HG02970 (cell line): ENCODE results near the gene TPK1.
A peak's percentile ranks its signal among the peaks of the same experiment; 100 is the strongest.
"Not testable (repeated sequence)": the region's sequence is repeated elsewhere in the genome, so short reads cannot be mapped to it uniquely, and the experiment has no call there.

ENCODE experiments used
- ATAC-seq: cut with Tn5 transposase; IDR thresholded peaks from one replicate; pipeline ENCODE4 v1.9.1; 2021; ENCODE audit warnings: mild to moderate bottlenecking, moderate library complexity, moderate number of reproducible peaks; ENCODE audit not compliant: unreplicated experiment, low FRiP score

Gene TPK1

DNA sequence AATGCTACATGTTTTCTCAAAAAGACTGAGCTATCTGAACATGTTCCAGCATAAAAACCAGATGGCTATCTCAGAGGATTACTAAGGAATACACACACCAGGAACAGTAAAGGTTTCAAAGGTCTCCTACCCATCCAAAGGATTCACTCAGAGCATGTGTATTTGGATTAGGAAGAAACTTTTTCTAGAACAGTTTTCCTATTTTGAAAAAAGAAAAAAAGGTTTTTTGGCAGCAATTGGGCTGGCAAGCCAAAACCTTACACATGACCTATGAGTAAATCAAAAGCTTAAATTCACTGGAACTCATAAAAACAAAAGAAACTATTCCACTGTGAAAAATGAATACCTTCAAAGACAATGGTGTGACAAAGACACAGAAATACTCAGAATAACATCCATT, 9.6 kb downstream of the TPK1 start:
- no peak for ATAC-seq

DNA sequence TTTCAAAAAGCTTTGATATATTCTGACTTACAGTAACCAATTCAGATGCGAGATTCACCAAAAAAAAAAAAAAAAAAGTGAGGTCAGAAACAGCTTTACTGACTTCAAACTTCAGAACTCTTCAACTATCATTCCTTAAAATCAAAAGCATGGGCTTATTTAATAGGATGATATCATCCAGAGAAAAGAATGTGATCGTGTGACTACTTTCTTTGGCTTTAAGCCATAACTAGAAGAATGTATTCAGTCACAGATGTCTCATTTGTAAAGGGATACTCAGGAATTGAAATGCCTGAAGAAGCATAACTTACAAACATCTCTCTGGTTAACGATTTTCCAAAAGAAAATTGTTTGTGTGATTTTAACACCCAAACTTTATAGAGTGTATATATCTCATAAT, 11.5 kb downstream of the TPK1 start:
- ATAC-seq = no peak

DNA sequence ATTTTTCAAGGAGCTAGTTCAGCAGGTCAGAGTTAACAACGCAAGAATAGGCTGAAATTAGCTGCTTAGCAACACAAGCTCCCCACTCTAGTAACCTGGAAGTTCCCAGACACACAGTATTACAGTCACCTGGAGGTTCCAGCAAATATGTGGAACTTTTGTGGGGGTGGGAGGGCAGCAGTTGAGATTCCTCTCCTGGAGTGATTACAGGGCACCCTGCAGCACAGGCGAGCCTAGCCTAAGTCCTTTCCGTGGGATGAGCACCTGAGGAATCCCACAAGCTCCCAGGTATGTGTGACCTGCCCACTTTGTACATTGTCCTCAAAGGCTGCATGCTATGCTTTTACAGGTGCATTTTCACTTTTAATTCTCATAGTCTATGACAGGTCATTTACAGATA, 13.6 kb downstream of the TPK1 start:
- no peak for ATAC-seq

DNA sequence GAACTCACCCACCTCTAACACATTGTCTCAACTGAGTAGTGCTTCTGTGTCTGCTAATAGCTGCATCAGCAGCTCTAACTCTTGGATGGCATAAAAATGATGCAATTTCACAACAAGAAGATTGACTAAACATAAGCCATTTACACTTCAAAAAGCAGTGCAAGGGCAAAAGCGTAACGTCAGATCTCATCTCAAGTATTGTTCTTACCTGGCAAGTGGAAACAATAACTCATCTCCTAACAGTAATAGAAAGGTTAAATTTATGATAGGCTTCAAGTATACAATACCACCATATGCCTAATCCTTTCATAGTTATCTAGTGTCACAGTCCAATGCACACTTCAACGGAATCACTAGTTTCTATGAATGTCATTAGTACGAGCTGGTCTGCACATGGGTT, 14.8 kb downstream of the TPK1 start:
- peak; percentile 41 for ATAC-seq

DNA sequence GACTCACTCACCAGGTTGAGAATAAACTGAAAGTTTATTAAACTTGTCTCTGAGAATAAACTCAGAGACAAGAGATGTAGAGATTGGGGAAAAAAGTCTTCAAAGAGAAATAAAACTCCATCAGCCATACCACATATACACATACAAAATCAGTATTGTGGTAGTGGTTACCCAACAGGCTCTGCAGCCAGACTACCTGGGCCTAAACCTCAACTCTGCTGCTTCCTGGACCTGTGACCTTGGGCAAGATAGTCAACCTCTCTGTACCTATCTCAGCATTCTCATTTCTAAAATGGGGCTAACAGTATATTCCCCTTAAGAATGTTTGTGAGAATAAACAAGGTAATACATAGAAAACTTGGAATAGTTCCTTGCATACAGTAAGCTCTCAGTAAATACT, 15.3 kb downstream of the TPK1 start:
- ATAC-seq = no peak

DNA sequence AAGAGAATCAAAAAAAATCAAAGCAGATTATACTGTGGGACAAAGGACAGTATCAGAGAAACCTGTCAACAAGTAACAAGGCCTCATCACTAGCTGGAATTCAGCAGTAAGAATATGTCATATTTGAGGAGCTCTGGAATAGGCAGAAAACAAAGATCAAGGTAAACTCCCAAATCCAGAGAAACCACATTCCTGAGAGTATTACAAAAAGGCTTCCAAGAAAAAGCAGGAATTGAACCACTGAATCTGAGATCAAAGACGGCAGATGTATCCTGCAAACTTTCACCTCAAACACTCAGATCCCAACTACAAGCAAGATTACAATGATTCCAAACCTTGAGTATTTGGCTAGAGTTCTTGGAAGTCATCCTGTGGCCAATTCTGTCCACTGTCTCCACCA, 16.3 kb downstream of the TPK1 start:
- no peak for ATAC-seq

DNA sequence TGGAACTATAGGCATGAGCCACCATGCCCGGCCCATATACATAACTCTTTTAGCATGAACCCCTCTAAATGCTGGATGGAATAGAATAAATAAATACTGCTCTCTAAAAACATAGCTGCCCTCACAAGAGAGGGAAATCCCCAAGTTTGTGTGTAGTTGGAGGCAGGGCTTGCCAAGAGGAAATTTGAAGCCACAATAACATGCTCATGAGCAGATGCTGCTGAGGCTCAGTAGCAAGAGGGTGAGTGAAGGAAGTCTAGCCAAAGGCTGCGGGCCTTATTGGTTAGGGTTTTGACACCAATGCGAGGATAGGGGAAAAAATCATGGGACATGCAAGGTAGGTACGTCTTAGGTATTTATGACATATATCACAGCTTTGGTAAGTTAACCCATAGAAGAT, 17.3 kb downstream of the TPK1 start:
- ATAC-seq = no peak

DNA sequence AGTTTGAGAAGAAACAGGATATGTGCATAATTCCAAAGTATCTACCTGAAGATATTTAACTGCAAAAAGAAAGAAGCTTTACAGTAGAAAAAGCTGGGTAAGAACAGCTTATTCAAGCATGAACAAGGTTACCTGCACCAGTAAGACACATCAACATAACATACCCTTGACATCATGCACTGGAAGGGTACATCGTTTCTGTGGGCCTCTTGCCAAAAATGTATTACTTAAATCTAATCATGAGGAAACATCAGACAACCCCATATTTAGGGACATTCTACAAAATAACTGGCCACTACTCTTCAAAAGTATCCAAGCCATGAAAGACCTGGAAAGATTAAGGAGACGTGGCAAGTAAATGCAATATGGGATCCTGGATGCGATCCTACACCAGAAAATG, 18.9 kb downstream of the TPK1 start:
- ATAC-seq = no peak

DNA sequence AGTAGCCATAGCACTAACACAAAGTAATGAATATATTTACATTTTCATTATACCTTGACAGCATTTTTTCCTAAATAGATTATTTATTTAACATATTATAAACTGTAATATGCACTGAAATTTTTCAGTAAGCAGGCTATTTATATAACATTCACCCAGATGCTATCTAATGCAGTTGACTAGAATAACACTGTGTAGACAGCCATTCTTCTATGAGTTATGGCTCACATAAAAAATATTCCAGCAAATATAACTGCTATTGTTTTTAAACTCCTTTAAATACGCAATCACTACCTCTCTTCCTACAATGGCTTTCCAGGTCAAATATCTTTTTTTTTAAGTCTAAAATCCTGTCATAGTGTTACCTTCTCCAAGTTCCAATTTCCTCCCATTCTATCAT, 21.6 kb downstream of the TPK1 start:
- no peak for ATAC-seq

DNA sequence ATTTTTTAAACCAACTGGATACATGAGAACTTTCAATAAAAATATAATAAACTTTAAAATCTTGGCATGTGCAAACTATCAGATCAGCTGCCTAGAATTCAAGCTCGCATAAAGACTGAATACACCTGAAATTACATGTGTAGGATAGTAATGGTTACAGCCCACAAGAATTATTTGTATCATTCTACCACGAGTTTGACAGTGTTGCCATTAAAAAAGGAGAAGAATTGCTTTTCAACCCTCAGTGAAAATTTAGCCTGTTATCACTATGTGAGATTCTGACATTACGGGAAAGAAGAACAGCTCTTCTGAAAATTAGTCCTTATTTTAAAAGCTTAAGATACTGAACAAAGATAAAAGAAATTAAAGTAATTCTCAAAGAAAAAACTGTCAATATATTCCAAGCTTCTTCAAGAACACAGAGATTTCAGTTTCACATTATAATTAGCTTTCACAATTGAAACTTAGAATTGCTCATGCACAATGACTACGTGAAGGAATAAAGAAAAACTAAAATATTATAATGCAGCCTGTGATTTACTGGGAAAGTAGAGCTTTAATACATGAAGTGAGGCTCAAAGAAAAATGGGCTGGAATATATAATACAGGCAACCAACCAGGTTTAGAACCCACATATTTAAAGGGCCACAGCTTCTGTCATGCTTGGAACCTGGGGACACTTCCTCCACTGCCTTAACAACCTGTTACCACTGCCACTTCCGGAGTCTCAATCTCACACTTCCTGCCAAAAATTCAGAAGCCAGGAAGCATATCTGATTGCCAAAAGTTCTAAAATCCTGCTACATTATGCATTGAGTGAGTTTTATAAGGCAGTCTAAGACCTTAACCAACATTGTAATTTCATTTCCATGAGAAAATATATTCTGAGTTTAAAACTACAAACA, 23.2 kb downstream of the TPK1 start:
- ATAC-seq = peak; percentile 81

DNA sequence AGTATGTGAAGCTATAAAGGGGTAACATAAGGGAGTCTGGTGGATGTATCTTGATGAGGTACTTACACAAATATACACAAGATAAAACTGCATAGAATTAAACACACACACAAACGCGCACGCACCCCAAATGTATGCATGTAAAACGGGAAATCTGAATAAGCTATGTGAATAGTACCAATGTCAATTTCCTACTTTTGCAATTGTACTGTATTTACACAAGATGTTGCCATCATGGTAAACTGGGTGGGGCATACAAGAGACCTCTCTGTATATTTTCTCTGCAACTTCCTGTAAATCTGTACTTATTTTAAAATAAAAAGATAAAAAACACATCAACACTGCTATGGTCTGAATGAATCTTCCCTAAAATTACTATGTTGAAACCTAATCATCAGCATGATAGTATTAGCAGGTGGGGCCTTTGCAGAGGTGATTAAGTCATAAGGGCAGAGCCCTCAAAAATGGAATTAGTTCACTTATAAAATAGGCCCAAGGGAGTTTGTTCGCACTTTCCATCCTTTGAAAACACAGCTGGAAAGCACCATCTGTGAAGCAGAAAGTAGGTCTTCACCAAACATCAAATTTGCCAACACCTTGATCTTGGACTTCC, 30.1 kb downstream of the TPK1 start:
- no peak for ATAC-seq

DNA sequence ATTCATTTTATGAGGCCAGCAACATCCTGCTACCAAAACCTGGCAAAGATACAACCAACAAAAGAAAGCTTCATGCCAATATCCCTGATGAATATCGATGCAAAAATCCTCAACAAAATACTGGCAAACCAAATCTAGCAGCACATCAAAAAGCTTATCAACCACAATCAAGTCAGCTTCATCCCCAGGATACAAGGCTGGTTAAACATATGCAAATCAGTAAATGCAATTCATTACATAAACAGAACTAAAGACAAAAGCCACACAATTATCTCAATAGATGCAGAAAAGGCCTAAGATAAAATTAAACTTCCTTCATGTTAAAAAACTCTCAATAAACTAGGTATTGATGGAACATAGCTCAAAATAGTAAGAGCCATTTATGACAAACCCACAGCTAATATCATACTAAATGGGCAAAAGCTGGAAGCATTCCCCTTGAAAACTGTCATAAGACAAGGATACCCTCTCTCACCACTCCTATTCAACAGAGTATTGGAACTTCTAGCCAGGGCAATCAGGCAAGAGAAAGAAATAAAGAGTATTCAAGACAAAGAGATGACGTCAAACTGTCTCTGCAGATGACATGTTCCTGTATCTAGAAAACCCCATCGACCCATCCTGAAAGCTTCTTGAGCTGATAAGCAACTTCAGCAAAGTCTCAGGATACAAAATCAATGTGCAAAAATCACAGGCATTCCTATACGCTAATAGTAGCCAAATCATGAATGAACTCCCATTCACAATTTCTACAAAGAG, 35.0 kb downstream of the TPK1 start:
- not testable (repeated sequence) for ATAC-seq

DNA sequence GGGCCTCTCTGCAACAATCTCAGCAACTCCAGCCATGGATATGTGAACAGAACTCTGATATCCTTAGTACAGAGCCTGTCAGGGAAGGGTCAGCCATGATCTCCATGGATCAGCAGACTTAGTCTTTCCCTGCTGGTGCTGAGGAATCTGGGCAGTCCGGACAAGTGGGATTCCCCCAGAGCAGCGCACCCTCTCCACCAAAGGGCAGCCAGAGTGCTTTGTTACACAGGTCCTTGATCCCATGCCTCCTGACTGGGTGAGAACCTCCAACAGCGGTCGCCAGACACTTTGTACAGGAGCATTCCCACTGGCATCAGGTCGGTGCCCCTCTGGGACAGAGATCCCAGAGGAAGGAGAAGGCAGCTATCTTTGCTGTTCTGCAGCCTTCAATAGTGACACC, 38.9 kb downstream of the TPK1 start:
- no peak for ATAC-seq

DNA sequence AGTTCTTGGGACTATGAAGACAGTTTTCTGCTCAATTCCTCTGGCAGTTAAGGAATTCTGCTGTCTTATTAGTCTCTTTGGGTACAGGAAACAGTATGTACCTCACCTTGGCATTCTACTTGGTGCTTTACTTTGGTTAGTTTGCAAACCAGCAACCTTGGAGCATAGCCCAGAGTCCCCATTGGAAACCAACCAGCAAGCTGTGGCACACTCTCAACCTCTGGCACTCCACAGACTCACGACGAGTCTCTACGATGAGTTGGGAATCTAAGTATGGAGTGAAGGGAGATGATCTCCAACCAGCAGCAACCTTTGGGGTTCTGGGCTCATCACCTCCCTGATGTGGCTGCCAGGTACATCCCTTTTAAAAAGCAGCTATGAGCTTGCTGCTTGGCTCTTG, 43.8 kb downstream of the TPK1 start:
- no peak for ATAC-seq

DNA sequence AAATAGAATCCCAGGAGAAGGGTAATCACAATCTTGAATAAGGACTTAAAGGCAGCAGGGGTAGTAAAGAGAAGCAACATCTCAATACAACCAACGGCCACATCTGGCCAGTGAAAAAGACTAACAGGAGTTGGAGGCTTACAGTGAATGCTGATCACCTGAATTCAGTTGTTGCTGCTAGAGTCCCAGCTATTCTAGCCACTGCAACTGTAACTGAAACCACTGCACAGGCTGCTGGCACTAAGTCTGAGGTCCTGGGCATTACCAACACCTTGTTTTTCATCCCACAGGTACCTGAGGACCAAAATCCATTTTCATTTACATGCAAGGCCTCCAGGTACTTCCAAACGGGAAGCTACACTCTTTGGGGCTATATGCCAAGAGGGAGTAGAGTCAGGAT, 44.4 kb downstream of the TPK1 start:
- ATAC-seq = no peak

DNA sequence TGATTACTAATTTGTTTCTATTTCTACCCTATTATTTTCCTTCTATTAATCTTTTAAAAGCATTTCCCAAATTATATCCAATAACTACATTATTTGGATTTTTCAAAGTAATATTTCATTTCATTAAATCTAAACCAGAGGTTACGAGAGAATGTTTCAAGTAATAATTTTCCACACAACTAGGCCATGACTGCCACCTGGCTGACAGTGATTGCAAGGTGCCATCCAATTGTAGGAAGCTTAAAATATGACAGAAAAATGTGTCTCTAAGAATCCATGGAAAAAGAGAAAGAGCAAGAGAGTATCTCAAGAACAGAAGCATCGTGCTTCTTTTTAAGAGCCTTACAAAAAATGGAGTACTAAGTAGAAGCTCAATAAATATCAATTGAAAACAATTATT, 48.7 kb downstream of the TPK1 start:
- ATAC-seq = no peak

DNA sequence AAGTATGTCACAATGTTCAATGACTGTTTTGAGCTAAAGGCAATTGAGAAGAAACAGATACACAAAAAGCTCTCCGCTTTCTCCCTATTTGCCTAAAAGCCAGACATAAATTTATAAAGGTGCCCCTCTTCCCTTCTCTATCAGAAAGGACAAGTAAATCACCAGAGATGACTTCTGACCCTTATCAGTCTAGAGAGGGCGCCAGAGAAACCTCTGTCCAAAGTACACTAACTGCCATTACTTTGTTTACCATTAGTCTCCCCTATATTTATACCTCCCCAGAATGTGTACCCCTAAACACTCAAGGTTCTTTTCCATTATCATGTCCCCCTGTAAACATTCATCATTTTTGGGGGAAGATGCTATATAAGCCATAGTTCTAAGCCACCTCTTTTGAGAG, 49.3 kb downstream of the TPK1 start:
- no peak for ATAC-seq

DNA sequence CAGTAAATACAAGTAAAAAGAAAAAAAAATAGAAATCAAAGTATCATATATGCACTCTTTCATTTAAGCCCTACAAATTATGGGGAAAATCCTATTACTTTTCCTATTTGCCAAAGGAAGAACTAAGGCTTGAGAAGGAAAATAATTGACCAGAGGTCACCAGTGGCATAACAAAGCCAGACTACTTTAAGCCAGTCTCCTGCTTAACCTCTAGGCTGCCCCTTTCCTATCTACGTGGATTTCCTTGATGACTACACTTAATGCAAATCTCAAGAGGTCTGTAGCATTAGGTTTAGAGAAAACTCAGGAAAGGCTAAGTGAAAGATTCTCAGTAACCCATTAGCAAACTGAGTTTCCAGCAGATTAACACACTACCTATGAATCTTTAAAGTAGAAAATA, 49.8 kb downstream of the TPK1 start:
- no peak for ATAC-seq

DNA sequence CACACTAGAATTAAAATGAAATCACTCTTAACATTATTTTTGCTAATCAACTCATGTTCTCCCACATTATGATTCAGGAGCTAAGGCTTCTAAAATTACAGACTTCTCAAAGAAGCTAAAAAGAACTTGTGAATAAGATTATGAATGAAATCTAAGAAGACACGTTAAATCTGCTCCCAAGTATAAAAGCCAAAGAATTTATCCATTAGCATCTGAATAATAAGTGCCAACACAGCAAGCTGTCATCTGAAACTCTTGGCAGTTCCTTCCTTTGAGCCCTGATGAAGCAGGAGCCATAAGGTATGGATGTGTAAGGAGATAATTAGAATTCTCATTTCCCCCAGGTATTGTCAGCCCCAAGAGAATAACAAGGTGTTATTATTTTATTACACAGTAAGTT, 50.3 kb downstream of the TPK1 start:
- ATAC-seq = no peak

DNA sequence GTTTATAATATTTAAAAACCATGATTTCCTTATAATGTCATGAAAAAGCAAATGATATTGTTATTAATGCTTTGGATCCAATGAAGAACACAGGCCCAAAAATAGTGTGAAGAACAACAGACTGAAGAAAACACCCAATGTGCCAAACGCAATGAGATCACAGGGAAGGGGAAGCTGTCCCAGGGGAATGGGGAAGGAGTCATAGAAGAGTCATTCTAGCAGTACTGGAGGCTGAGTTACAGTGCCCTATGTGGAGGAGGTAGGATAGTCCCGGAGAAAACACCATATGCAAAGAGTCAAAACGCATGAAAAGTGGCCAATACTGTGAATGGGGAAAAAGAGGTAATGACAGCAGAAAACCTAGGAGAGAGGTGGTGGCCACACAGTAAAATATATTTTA, 50.9 kb downstream of the TPK1 start:
- ATAC-seq = no peak

DNA sequence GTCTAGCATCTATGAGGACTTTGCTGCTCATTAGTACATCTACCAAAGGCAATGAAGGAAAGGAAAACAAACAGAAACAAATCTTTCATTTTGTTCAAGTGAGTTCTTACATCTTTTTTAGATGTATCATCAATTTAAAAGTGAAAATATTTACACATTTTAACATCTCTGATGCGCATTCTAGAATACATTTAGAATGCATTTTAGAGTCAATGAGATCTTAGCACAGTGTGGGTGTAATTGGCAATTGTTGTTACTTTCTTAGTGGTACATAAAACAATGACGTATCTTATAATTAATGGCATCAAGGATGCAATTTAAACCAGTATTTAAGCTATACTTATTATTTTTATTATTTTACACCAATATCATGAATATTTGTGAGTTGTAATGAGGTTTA, 51.4 kb downstream of the TPK1 start:
- ATAC-seq = no peak

DNA sequence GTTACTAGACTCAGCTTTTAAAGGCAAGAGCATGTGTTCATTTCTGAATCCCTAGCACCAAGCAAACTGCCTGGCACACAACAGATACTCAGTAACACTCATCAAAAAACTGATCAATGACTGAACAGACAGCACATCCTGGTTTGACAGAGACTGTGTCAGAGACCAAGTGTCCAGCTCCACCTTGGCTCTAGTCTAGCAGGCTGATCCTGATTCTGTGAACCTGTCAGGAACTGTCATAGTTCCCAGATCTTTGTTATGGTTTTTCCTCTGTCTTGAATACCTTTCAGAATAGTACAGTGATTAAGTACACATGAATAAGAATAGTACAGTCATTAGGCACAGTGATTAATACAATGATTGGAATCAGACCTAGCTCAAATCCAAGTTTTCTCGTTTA, 53.0 kb downstream of the TPK1 start:
- no peak for ATAC-seq
